Caco-2 (cell line): ENCODE results near the gene SNCG. TPM values are rescaled to one million over a fixed set of nuclear protein-coding genes. Genes with fewer than 3 reads are reported as not detected.

Experiments
- BruUV-seq: library from RNA; stranded (reverse); fragments of 400-500 nt; replicated peaks from 2 replicates; lab custom pipeline; 2021; lab: Mats Ljungman, UMichigan
- CTCF ChIA-PET: fragments of 300-600 bp; sonication (Branson Sonifier 250); formaldehyde crosslinking; loops from one replicate; lab custom pipeline; 2022; ENCODE audit warnings: antibody characterized with exemption; lab: Charles Lee
- POLR2A ChIA-PET: fragments of 300-600 bp; sonication (Branson Sonifier 250); formaldehyde crosslinking; loops from one replicate; lab custom pipeline; 2022; ENCODE audit warnings: antibody characterized with exemption; lab: Charles Lee
- DNase-seq, 2 experiments: peaks; one replicate each; pipeline versions ENCODE4 v3.0.0 to v3.0.0-alpha.2; 2020 to 2022
- H3K27me3 ChIP-seq: replicated peaks from 2 replicates; pipeline ENCODE4 v1.6.0; 2011; ENCODE audit warnings: low read length; ENCODE audit not compliant: control insufficient read depth, insufficient read depth
- H3K36me3 ChIP-seq: 2 replicates; pipeline ENCODE4 v1.5.1; 2011; ENCODE audit warnings: low read length; ENCODE audit not compliant: control insufficient read depth, insufficient read depth
- H3K4me1 ChIP-seq: fragments of 250-450 bp; sonication (Bioruptor Pico); 2 replicates; pipeline ENCODE4 v1.5.1; 2020; ENCODE audit warnings: mild to moderate bottlenecking
- H3K4me3 ChIP-seq: 2 replicates; pipeline ENCODE4 v1.5.1; 2011; ENCODE audit warnings: low read depth, mild to moderate bottlenecking, control low read depth, low read length
- H3K9me3 ChIP-seq: fragments of 250-450 bp; sonication (Bioruptor Pico); 2 replicates; pipeline ENCODE4 v1.5.1; 2020; ENCODE audit warnings: mild to moderate bottlenecking, moderate library complexity
- H3K27ac Mint-ChIP-seq: one replicate; pipeline ENCODE4 v1.8.0; 2022; ENCODE audit warnings: mixed read lengths; ENCODE audit not compliant: unreplicated experiment
- H3K27me3 Mint-ChIP-seq: one replicate; pipeline ENCODE4 v1.8.0; 2022; ENCODE audit warnings: mixed read lengths; ENCODE audit not compliant: insufficient read depth, unreplicated experiment
- H3K36me3 Mint-ChIP-seq: one replicate; pipeline ENCODE4 v1.8.0; 2022; ENCODE audit warnings: mild to moderate bottlenecking, mixed read lengths; ENCODE audit not compliant: insufficient read depth, unreplicated experiment
- H3K4me1 Mint-ChIP-seq: one replicate; pipeline ENCODE4 v1.8.0; 2022; ENCODE audit warnings: low read depth, mixed read lengths; ENCODE audit not compliant: unreplicated experiment
- H3K4me3 Mint-ChIP-seq: one replicate; pipeline ENCODE4 v1.8.0; 2022; ENCODE audit warnings: mild to moderate bottlenecking, moderate library complexity, mixed read lengths; ENCODE audit not compliant: unreplicated experiment
- H3K9me3 Mint-ChIP-seq: one replicate; pipeline ENCODE4 v1.8.0; 2022; ENCODE audit warnings: mixed read lengths; ENCODE audit not compliant: unreplicated experiment
- CTCF ChIP-seq, 2 experiments: fragments of 200-600 bp in 1 of 2; IDR thresholded peaks; 1 replicate in 1 of 2; 2 replicates in 1 of 2; pipeline versions ENCODE4 v1.5.1 to v1.8.0; 2011 to 2022; ENCODE audit warnings: antibody characterized with exemption in 1 of 2, control low read depth in 1 of 2, inconsistent platforms in 1 of 2, low read depth in 1 of 2, low read length in 1 of 2, mild to moderate bottlenecking in 1 of 2, moderate library complexity in 1 of 2; ENCODE audit not compliant: insufficient read depth in 1 of 2, severe bottlenecking in 1 of 2, unreplicated experiment in 1 of 2
- intact Hi-C: fragments of 100-400 bp; cut with micrococcal nuclease; formaldehyde crosslinking; loops from one replicate; pipeline ENCODE4 v1.10.0; 2022; ENCODE audit not compliant: unreplicated experiment
- total RNA-seq: library from RNA; stranded (reverse); gene quantifications from 2 replicates; pipeline ENCODE4 v1.2.3, GENCODE V29; 2022

SNCG gene
- total RNA-seq, 1 experiment from 2014 or later, result 0.45 TPM

- H3K4me3 Mint-ChIP-seq, result no peak overlapping the region
- intact Hi-C loops, result no loop called here
- peaks cover 13% of the 10 kb centered on the region for H3K9me3 Mint-ChIP-seq
- Histone ChIP-seq H3K4me1 (peaks cover 6% of the 10 kb centered on the region), H3K4me3 (no peak overlapping the region), H3K36me3 (no peaks in the 10 kb centered on the region), H3K9me3 (peaks cover 17% of the 10 kb centered on the region), H3K27me3 (no peaks in the 10 kb centered on the region)
- no peaks in the 10 kb centered on the region for H3K36me3 Mint-ChIP-seq
- BruUV-seq, result no TSS peak
- no peak for TF ChIP-seq CTCF (IDR thresholded peaks at IDR 0.05; ENCODE audit: insufficient read depth in 1 of 2, low read depth in 1 of 2, low read length in 1 of 2, severe bottlenecking in 1 of 2, unreplicated experiment in 1 of 2)
- H3K4me1 Mint-ChIP-seq, result no peaks in the 10 kb centered on the region
- no peak for DNase-seq
- no peak overlapping the region for H3K27ac Mint-ChIP-seq
- ChIA-PET POLR2A (no interaction called here), CTCF (interaction anchor here (0.6 to 2.1 kb wide), 2 partner anchors 13 to 66 kb away, joined by 5 to 8 read pairs; no protein-coding TSS in a partner anchor)
- no peaks in the 10 kb centered on the region for H3K27me3 Mint-ChIP-seq
These were observed 4.4 kb upstream of the SNCG start for GRCh38 chr10:86953747-86954680.

GRCh38 chr10:86954681-86955500 is 3.5 kb upstream of the SNCG start:
- Histone ChIP-seq H3K4me1 (peaks cover 14% of the 10 kb centered on the region), H3K27me3 (no peaks in the 10 kb centered on the region), H3K4me3 (no peak overlapping the region), H3K36me3 (no peaks in the 10 kb centered on the region), H3K9me3 (peaks cover 17% of the 10 kb centered on the region)
- H3K36me3 Mint-ChIP-seq, result no peaks in the 10 kb centered on the region
- no peaks in the 10 kb centered on the region for H3K27me3 Mint-ChIP-seq
- BruUV-seq, result no TSS peak
- intact Hi-C loops, result no loop called here
- no peak overlapping the region for H3K4me3 Mint-ChIP-seq
- ChIA-PET POLR2A (no interaction called here), CTCF (interaction anchor here (0.6 to 2.1 kb wide), 2 partner anchors 12 to 67 kb away, joined by 5 to 8 read pairs; no protein-coding TSS in a partner anchor)
- no peak for TF ChIP-seq CTCF (IDR thresholded peaks at IDR 0.05; ENCODE audit: insufficient read depth in 1 of 2, low read depth in 1 of 2, low read length in 1 of 2, severe bottlenecking in 1 of 2, unreplicated experiment in 1 of 2)
- H3K4me1 Mint-ChIP-seq, result no peaks in the 10 kb centered on the region
- H3K27ac Mint-ChIP-seq, result no peak overlapping the region
- peaks cover 13% of the 10 kb centered on the region for H3K9me3 Mint-ChIP-seq
- no peak for DNase-seq
